Spleen (tissue), 7 donors: ENCODE measurements around the gene FOXO3.

Experiments used
- POLR2A ChIP-seq, 3 donors: fragments of 450-650 bp; IDR thresholded peaks; one replicate each; pipeline ENCODE4 v1.5.1; 2017; ENCODE audit warnings: antibody characterized with exemption in 3 of 3, mild to moderate bottlenecking in 1 of 3
- POLR2AphosphoS5 ChIP-seq, 3 donors: sonication (generic); formaldehyde crosslinking; IDR thresholded peaks; one replicate each; pipeline ENCODE4 v1.5.1; 2017; ENCODE audit warnings: antibody characterized with exemption in 3 of 3
- TF ChIP-seq, protein P1 (sequence below), 11 experiments: fragments of 200-600 bp in 7 of 11; fragments of 450-650 bp in 4 of 11; sonication (generic) in 4 of 11; IDR thresholded peaks in 8 of 11; conservative IDR thresholded peaks in 3 of 11; 1 replicate in 7 of 11; 2 replicates in 4 of 11; pipeline versions ENCODE4 v1.4.0 to v1.8.0; 2016 to 2021; ENCODE audit warnings: antibody characterized with exemption in 11 of 11, inconsistent platforms in 4 of 11, mild to moderate bottlenecking in 1 of 11
- donor health status: DM: no; HTN: no; CAD: no; lungs with moderate emphysema.
- donor health status: DM: no; HTN: no; CAD: no.
- donor health status: DM: no; HTN: no; CAD: no.

DNA sequence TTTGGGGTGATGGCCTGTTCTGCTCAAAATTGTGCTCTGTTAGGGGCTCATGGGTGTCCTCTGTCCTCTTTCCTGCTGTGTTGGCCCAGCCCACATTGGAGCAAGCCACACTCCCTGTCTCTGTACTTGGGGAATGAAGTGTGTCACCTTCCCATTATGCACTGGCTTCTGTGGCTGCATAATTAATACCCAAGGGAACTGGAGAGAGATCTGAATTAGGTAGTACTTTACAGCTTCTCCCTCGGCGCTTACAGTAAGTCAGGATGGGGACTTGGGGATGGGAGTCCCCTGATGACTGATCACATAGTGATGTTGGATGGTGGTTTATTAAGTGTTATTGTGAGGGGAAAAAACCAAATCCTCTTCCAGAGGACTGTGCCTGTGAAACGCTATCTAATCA, 116.6 kb downstream of the FOXO3 start:
- TF ChIP-seq, protein P1, sequence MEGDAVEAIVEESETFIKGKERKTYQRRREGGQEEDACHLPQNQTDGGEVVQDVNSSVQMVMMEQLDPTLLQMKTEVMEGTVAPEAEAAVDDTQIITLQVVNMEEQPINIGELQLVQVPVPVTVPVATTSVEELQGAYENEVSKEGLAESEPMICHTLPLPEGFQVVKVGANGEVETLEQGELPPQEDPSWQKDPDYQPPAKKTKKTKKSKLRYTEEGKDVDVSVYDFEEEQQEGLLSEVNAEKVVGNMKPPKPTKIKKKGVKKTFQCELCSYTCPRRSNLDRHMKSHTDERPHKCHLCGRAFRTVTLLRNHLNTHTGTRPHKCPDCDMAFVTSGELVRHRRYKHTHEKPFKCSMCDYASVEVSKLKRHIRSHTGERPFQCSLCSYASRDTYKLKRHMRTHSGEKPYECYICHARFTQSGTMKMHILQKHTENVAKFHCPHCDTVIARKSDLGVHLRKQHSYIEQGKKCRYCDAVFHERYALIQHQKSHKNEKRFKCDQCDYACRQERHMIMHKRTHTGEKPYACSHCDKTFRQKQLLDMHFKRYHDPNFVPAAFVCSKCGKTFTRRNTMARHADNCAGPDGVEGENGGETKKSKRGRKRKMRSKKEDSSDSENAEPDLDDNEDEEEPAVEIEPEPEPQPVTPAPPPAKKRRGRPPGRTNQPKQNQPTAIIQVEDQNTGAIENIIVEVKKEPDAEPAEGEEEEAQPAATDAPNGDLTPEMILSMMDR (IDR thresholded peaks at IDR 0.05 in 8 of 11, conservative IDR thresholded peaks at IDR 0.05 in 3 of 11): no peak
- no peak for TF ChIP-seq POLR2AphosphoS5 (IDR thresholded peaks at IDR 0.05)
- no peak for TF ChIP-seq POLR2A (IDR thresholded peaks at IDR 0.05)
